SJSA1 (cell line): ENCODE results near the gene CROCC2. TPM values are rescaled to one million over a fixed set of nuclear protein-coding genes. Genes with fewer than 3 reads are reported as not detected.

Experiments
- DNase-seq, 2 experiments: peaks; one replicate each; pipeline ENCODE4 v3.0.0-alpha.2; 2015 to 2020; ENCODE audit warnings: low spot score in 2 of 2, low read depth in 1 of 2
- H3K27ac ChIP-seq: fragments of 250-450 bp; sonication (Bioruptor Pico); 2 replicates; pipeline ENCODE4 v1.5.1; 2020; ENCODE audit warnings: mild to moderate bottlenecking, moderate library complexity
- H3K27me3 ChIP-seq: fragments of 250-450 bp; sonication (Bioruptor Pico); replicated peaks from 2 replicates; pipeline ENCODE4 v1.5.1; 2020; ENCODE audit warnings: mild to moderate bottlenecking, moderate library complexity
- H3K36me3 ChIP-seq: fragments of 250-450 bp; sonication (Bioruptor Pico); 2 replicates; pipeline ENCODE4 v1.5.1; 2020; ENCODE audit warnings: mild to moderate bottlenecking
- H3K4me1 ChIP-seq: fragments of 250-450 bp; sonication (Bioruptor Pico); replicated peaks from 2 replicates; pipeline ENCODE4 v1.6.1; 2021; ENCODE audit warnings: mild to moderate bottlenecking
- H3K4me3 ChIP-seq: fragments of 250-450 bp; sonication (Bioruptor Pico); 2 replicates; pipeline ENCODE4 v1.5.1; 2020; ENCODE audit warnings: mild to moderate bottlenecking
- H3K9me3 ChIP-seq: fragments of 250-450 bp; sonication (Bioruptor Pico); replicated peaks from 2 replicates; pipeline ENCODE4 v1.5.1; 2020; ENCODE audit warnings: mild to moderate bottlenecking
- total RNA-seq: library from RNA; depleted of rRNA; stranded (reverse); fragments of >200 nt; shearing (Covaris generic); gene quantifications from 2 replicates; pipeline ENCODE4 v1.2.3, GENCODE V29; 2014; rRNA removed

CROCC2 gene
- not detected in 2 replicates for total RNA-seq

DNA sequence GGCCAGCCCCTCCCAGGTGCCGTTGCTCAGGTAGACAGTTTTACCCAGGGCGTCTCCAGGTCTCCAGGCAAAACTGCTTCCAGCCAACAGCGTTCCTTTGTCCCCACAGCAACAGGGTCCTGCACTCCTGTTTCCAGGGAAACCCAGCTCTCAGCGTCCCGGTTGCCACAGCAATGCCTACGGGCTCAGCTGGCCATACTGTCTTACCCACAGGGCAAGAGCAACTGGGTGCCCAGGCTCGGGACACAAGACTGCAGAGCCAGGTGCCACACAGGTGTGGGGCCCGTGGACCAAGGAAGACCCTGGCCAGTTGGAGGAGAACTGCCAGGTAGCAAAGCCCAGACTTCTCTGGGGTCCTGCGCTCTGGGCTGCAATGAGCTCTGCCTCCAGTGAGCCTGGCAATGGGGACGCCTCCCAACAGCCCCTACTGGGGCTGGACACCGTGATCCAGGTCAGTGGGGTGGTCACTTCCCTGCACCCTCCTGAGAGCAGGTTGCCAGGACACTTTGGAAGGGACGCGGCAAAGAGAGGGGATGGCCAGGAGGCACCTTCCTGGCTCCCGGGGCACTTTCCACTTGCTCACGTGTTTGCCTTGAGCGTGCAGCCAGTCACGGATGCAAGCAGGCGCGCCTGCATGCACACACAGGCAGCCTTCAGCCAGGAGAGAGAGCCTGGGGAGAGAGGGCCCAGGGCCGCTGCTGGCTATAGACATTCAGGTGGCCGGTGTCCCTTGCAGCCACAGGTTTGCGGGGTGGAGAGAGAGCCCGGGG lies at the start of gene CROCC2:
Gene CROCC2 (plus strand): TSS at position 196 of the 770 bp plus-strand sequence. CDS start 178 bp downstream, at position 374.
- H3K36me3 ChIP-seq: no peaks in the 10 kb centered on the region
- H3K4me3 ChIP-seq: no peak within 1 kb of the TSS
- peaks cover 17% of the 10 kb centered on the region for H3K4me1 ChIP-seq
- DNase-seq: no peak
- no peak within 1 kb of the TSS for H3K27ac ChIP-seq
- H3K27me3 ChIP-seq: no peaks in the 10 kb centered on the region
- no peaks in the 10 kb centered on the region for H3K9me3 ChIP-seq

DNA sequence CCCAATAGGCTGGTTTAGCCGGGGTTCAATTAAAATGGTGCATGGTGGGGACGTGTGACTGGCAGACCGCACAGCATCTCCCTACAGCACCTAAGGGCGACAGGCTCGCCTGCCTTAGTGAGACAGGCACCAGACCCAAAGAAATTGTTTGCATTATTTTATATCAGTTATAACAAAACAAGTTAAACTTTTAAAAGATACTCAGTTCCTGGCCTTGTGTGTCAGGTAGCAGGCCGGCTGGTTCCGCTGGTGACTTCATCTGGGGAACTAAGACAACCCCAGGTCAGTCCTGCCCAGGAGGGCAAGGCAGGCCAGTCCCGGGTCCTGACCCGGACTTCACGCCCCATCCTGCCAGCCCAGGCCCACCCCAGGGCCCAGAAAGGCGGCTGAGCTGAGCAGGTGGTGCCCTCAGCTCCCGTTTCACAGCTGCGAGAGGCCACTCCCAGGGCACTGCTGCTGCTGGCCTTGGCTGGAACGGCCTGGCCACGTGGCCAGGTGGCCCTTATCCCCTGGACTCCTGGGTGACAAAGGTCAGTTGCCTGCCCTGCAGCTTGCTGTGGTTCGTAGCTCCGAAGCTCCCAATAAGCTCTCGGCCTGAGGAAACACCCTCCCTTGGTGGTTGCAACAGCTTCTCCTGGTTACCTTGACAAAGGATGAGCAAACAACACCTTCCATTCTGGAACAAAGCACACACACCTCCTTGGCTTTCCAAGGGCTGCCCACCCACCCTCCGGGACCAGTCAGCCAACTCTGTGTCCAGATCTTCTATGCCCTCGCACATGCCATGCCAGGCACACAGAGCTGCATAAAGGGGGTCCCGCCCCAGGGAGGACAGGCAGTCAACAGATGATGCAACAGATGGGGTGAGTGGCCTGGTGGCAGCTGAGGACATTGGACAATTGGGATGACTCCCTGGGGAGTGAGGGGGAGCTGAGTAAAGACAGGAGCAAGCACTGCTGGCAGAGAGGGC lies 48.8 kb upstream of the CROCC2 start:
- H3K36me3 ChIP-seq: no peaks in the 10 kb centered on the region
- no peak overlapping the region for H3K27ac ChIP-seq
- H3K9me3 ChIP-seq: peaks cover 14% of the 10 kb centered on the region; the same call in 1 of the 2 replicates
- H3K4me3 ChIP-seq: no peak overlapping the region
- no peak for DNase-seq
- peaks cover under 1% of the 10 kb centered on the region for H3K4me1 ChIP-seq
- H3K27me3 ChIP-seq: no peaks in the 10 kb centered on the region

DNA sequence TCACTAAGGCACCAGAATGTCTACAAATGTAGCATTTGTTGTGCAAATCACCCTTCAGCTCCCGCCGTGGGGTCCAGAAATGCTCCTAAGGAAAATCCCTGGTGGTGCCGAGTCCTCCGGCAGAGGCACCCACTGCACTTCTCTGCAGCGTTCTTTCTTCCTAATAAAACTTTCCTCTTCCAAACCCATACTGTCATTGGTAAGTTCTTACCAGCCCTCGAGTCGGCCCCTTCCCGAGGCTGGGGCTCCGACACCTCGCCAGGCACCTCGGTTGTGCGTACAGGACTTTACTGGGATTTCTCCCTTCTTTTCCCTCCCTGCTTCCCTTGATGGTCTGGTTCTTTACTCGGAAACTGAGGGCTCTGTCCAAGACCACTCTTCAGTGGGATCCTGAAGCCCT lies 47.8 kb upstream of the CROCC2 start:
- H3K36me3 ChIP-seq: no peaks in the 10 kb centered on the region

DNA sequence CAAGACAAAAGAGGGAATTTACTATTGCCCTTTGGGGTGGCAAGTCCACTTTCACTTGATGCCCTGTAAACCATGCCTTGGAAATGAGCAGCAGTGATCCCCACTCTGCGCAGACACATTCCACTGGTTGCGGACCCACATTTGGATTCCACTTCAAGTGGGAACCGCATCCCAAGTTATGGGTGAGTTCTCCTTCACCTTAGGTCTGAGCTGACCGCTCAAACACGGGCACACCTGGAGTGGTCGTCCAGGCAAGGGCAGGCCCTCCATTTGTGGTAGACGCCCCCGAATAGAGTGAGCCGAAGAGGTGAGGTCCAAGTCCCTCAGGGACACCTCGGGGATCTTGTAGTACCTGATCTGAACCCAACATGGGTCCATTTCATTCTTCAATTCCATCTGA lies 47.3 kb upstream of the CROCC2 start:
- Histone ChIP-seq H3K4me1 (no peaks in the 10 kb centered on the region; the same call in 1 of the 2 replicates), H3K36me3 (no peaks in the 10 kb centered on the region), H3K4me3 (no peak overlapping the region), H3K27me3 (no peaks in the 10 kb centered on the region), H3K27ac (no peak overlapping the region), H3K9me3 (peaks cover 9% of the 10 kb centered on the region; the same call in 1 of the 2 replicates)
- no peak for DNase-seq

More for the DNA sequence above, 47.8 kb upstream of the CROCC2 start:
- Histone ChIP-seq H3K4me3 (no peak overlapping the region), H3K4me1 (no peaks in the 10 kb centered on the region; the same call in 1 of the 2 replicates), H3K9me3 (peaks cover 13% of the 10 kb centered on the region; the same call in 1 of the 2 replicates), H3K27ac (no peak overlapping the region), H3K27me3 (no peaks in the 10 kb centered on the region)
- DNase-seq: no peak

DNA sequence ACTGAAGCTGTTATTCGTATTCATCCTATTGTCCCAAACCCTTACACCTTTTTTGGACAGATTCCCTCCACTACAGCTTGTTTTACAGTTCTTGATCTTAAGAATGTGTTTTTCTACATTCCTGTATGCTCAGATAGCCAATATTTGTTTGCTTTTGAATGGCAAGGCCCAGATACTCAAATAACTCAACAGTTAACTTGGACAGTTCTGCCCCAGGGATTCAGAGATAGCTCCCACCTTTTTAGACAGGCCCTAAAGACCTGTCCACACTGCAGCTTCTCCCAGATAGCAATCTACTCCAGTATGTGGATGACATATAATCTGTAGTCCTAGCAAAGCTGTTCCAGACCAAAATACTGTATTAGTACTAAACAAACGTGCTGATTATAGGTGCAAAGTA lies 44.6 kb upstream of the CROCC2 start:
- Histone ChIP-seq H3K9me3 (no peaks in the 10 kb centered on the region), H3K27me3 (no peaks in the 10 kb centered on the region), H3K27ac (no peak overlapping the region), H3K4me3 (no peak overlapping the region), H3K36me3 (no peaks in the 10 kb centered on the region), H3K4me1 (no peaks in the 10 kb centered on the region; the same call in 1 of the 2 replicates)
- no peak for DNase-seq

DNA sequence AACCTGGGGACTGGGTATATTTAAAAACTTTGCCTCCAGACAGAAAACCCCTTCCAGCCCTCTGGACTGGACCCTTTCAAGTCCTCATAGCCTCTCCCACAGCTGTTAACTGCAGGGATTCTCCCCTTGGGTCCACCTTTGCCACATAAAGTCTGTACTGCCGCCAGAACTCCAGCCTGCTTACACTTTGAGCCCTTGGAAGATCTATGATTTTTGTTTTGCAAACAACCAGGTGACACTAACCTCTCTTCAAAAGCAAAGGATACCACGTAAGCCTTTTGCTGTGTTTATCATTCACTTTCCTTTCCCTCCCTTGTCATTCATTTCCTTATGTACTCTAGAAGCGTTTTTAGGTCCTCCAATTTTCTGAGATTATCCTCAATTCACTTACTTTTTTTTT lies 41.7 kb upstream of the CROCC2 start:
- Histone ChIP-seq H3K36me3 (no peaks in the 10 kb centered on the region), H3K27me3 (no peaks in the 10 kb centered on the region), H3K9me3 (no peaks in the 10 kb centered on the region), H3K4me3 (no peak overlapping the region), H3K4me1 (no peaks in the 10 kb centered on the region; the same call in 1 of the 2 replicates), H3K27ac (no peak overlapping the region)
- no peak for DNase-seq

DNA sequence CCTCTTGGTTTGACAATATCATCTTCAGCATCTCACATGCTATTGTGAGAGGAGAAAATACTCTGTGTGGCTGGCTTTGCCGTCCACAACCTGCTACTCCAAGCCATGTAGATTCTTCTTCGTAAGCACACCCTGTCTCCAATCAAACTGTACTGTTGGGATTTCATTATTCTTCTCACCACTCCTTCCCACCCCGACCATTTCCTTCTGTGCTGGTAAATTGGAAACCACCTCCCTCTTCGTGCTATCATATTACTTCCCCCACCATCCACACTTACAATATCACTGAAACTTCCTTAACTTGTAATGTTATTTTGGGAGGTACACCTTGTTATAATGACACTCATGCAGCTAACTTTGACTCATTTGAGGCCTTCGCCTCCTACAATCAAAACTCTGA lies 40.7 kb upstream of the CROCC2 start:
- Histone ChIP-seq H3K27me3 (no peaks in the 10 kb centered on the region), H3K4me1 (no peaks in the 10 kb centered on the region; the same call in 1 of the 2 replicates), H3K27ac (no peak overlapping the region), H3K36me3 (no peaks in the 10 kb centered on the region), H3K4me3 (no peak overlapping the region), H3K9me3 (no peaks in the 10 kb centered on the region)
- DNase-seq: no peak

DNA sequence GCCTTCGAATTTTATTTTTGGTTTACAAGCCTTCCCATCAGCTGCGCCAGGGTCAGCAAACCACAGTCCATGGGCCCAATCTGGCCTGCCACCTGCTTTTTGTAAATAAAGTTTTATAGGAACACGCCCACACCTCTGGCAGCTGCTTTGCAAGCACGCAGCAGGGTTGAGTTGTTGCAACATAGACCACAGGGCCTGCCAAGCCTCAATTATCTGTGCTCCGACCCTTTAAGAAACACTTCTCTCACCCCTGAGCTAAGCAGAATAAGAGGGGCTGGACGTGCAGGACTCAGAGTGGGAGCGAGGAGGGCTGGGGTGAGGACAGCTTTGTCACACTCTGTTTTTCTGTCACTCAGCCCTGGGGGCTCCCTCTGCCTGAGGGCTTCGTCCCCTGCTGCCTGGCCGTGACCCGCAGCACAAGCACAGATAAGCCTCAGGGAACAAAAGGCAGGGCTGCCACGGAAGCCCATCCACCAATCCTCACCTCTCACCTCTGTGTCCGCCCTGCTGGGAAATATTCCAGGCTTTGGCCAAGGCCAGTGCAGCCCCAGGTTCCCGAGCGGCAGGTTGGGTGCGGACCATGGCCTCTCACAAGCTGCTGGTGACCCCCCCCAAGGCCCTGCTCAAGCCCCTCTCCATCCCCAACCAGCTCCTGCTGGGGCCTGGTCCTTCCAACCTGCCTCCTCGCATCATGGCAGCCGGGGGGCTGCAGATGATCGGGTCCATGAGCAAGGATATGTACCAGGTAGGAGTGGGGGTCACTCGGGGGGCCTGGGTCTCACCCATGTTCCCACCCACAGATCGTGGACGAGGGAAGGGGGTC lies 37.6 kb upstream of the CROCC2 start, which contains the start of gene AGXT:
Gene AGXT (plus strand): TSS at position 539 of the 823 bp plus-strand sequence. CDS start 42 bp downstream, at position 581.
- peak in 1 of 2 experiments; percentile 43 for DNase-seq
- H3K36me3 ChIP-seq: no peaks in the 10 kb centered on the region
- H3K4me3 ChIP-seq: no peak within 1 kb of the TSS
- no peaks in the 10 kb centered on the region for H3K27me3 ChIP-seq
- H3K9me3 ChIP-seq: no peaks in the 10 kb centered on the region
- no peak within 1 kb of the TSS for H3K27ac ChIP-seq
- H3K4me1 ChIP-seq: peaks cover 11% of the 10 kb centered on the region

DNA sequence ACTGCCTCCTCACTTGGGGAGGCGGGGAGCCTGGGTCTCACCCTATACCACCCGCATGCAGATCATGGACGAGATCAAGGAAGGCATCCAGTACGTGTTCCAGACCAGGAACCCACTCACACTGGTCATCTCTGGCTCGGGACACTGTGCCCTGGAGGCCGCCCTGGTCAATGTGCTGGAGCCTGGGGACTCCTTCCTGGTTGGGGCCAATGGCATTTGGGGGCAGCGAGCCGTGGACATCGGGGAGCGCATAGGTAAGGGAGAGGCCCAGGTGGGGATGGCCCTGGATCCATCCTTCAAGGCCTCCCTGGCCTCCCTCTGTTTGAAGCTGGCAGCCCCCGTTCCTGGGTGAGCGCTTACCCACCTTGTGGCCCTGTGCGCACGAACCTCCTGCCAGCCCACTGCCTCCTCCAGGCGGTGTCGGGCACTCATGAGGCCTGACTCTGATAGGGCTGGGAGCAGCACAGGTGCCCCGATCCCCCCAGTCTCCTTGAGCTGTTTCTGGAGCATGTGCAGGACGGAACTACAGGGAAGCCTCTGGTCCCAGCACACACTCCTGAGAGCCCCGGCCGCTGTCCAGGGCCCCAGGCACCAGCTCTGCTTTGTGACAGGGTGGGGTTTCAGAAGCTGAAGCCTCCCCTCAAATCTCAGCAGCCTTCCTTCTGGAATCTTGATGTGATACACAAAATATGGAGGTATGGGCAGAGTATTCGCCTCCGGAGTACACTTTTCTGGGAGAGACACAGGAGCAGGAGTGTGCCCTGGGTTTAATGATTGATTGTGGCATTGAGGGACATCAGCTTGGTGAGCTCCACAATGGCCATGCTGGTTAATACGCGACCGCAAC lies 36.8 kb upstream of the CROCC2 start:
- DNase-seq: no peak
- Histone ChIP-seq H3K4me1 (peaks cover 18% of the 10 kb centered on the region), H3K9me3 (no peaks in the 10 kb centered on the region), H3K36me3 (no peaks in the 10 kb centered on the region), H3K4me3 (no peak overlapping the region), H3K27ac (no peak overlapping the region), H3K27me3 (no peaks in the 10 kb centered on the region)

DNA sequence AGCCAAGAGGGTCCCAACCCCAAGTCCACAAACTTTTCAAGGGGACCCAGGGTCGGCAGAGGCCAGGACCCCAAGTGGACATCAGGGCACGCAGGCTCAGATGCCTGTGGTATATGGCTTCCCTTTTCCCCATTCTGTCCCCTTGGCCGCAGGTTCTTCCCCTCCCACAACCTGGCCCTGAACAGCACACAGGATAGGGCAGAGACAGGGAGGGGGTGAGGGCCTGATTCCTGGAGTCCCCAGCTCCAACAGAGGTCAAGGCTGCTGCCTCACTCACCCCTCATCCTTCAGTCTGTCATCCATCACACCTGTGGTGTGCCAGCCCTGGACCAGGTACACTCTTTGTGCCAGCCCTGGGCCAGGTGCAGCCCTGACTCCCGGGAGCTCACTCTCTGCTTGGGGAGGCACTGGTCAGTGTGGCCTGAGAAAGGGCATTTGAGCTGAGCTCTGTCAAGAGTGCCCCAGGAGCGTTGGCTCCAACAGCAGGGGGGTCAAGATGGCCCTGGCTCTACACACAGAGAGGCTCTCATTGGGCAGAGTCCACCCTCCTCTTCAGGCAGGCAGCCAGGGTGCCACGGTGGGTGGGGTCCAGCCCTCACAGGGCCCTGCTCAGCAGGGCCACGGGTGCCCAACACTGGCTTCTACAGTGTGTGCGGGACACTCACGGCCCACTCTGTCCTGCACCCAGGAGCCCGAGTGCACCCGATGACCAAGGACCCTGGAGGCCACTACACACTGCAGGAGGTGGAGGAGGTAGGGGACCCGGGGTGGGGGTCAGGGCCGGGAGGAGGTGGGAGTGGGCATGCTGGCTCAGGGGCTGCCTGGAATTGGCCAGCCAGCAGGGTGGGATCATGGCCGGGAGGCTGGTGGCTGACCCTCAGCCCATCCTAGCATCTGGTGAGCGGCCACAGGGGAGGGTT lies 35.9 kb upstream of the CROCC2 start:
- Histone ChIP-seq H3K4me3 (no peak overlapping the region), H3K36me3 (no peaks in the 10 kb centered on the region), H3K27ac (no peak overlapping the region), H3K4me1 (peaks cover 26% of the 10 kb centered on the region), H3K27me3 (no peaks in the 10 kb centered on the region), H3K9me3 (no peaks in the 10 kb centered on the region)
- no peak for DNase-seq

DNA sequence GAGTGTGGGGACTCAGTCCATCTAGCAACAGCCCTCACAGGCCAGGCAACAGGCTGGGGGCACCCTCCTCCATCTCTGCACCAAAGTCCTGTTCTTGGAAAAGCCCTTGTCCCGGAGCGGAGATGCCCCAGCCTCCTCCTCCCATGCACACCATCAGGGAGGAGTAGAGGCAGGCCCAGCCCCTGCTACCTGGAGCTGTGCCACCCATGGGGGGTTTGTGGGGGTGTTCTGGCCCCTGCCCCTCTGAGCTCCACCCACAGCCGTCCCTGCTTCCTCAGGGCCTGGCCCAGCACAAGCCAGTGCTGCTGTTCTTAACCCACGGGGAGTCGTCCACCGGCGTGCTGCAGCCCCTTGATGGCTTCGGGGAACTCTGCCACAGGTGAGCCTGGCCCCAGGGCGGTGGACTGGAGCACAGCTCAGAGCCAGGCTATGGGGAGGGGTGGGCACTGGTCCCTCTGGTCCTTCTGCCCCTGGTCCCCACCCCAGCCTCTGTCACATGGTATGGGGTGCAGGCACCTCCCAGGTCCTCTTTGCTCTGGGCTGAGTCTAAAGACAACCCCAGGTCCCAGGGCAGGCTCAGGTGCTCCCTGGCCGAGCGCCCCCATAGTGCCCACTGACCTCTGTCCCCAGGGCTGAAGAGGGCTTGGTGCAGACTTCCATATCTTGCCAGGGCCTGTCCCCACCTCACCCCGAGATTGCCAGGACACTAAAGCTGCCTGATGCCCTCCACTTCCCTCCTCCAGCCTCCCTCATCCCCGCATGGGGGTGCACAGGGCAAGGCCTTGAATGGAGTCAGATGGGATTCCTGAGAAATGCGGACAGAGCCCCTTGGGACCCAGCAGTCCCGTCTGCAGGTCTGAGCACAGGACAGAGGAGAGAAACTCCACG lies 34.8 kb upstream of the CROCC2 start:
- peak in 1 of 2 experiments; percentile 41 for DNase-seq
- Histone ChIP-seq H3K27me3 (no peaks in the 10 kb centered on the region), H3K27ac (no peak overlapping the region), H3K36me3 (no peaks in the 10 kb centered on the region), H3K9me3 (no peaks in the 10 kb centered on the region), H3K4me1 (peaks cover 37% of the 10 kb centered on the region), H3K4me3 (no peak overlapping the region)
